LNCAP (cell line): ENCODE measurements around the gene UBTF.

Experiments used
- TF ChIP-seq, protein P1 (sequence below): fragments of 450-650 bp; IDR thresholded peaks from 2 replicates; pipeline ENCODE4 v1.5.1; 2017; ENCODE audit warnings: mild to moderate bottlenecking

UBTF gene

DNA sequence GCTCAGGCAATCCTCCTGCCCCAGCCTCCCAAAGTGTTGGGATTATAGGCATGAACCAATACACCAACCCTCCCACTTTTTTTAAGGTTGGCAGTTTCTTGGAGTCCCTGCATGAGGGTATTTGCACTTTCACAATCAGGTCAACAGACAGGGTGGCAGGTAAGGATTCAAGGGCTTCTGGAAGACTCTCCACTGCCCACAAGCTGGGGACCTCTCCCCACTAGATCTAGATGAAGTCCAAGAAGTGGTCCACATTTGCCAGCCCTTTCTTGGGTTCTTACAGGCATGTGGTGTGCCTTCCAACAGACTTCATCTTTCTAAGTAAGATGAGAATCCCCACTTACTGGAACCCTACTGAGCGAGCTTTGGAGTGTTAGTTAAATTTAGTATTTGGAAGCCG, 45.0 kb downstream of the UBTF start:
- TF ChIP-seq, protein P1, sequence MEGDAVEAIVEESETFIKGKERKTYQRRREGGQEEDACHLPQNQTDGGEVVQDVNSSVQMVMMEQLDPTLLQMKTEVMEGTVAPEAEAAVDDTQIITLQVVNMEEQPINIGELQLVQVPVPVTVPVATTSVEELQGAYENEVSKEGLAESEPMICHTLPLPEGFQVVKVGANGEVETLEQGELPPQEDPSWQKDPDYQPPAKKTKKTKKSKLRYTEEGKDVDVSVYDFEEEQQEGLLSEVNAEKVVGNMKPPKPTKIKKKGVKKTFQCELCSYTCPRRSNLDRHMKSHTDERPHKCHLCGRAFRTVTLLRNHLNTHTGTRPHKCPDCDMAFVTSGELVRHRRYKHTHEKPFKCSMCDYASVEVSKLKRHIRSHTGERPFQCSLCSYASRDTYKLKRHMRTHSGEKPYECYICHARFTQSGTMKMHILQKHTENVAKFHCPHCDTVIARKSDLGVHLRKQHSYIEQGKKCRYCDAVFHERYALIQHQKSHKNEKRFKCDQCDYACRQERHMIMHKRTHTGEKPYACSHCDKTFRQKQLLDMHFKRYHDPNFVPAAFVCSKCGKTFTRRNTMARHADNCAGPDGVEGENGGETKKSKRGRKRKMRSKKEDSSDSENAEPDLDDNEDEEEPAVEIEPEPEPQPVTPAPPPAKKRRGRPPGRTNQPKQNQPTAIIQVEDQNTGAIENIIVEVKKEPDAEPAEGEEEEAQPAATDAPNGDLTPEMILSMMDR: no peak

DNA sequence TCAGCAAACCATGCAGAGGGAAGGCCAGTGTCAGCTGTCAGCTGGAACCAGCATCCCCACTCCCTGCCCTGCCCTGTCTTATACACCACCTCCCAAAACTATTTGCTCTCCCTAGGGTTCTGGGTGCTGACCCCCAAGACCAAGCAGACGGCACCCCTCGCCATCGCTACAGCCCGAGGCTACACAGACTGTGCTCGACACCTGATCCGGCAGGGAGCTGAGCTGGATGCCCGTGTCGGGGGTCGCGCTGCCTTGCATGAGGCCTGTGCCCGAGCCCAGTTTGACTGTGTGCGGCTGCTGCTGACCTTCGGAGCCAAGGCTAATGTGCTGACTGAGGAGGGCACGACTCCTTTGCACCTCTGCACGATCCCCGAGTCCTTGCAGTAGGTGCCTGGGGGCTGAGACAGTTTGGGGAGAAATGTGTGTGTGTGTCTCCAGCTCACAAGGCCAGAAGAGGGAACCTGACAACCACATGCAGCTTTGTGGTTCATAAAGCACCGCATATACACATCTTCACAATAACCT, 47.5 kb downstream of the UBTF start:
- TF ChIP-seq, protein P1: no peak

DNA sequence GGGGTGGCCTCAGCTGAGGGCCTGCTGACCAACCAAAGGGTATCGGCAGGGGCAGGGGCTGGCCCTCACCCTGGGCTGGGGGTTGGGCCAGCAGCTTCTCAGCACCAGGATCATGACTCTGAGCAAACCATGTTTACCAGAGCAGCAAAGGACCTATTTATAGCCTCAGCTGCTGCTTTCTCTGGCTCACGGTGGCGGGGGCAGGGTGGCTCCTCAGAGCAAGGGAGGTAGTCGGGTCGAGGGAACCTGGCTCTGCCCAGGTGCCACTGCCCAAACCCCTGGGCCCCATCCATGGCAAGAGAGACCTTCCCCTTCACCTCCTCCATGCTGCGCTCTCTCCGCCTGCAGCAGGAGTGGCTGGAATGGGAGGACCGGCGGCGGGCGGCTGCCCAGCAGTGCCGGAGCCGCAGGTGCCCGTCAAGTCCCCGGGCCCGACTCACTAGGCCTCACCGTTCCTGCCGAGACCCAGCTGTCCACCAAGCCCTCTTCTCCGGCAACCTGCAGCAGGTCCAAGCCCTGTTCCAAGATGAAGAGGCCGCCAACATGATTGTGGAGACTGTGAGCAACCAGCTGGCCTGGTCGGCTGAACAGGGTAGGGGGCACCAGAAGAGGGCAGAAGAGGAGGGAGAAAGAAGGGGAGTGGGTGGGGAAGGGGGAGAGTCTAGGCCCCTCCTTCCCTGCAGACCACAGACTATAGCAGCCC, 48.8 kb downstream of the UBTF start, which contains the start of gene ASB16:
Gene ASB16 (plus strand): TSS at position 206 of the 703 bp plus-strand sequence. CDS start 86 bp downstream, at position 292.
- TF ChIP-seq, protein P1: no peak

DNA sequence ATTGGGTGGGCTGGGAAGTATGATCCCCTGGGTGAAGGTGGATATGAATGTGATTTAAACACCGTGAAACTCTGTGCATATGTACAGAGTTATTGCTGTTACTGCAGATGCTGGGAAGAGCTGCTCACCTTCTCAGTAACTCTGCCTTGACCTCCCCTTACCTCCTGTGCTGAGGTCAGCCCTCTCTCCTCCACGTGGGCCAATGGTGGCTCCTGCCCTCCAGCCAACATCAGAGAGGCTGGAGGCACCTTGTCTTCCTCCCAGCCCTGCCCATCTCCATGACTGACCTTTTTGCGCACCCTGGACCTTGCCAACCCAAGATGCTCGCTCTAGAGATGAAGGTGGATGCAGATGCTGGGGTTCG, 49.4 kb downstream of the UBTF start:
- TF ChIP-seq, protein P1: no peak

DNA sequence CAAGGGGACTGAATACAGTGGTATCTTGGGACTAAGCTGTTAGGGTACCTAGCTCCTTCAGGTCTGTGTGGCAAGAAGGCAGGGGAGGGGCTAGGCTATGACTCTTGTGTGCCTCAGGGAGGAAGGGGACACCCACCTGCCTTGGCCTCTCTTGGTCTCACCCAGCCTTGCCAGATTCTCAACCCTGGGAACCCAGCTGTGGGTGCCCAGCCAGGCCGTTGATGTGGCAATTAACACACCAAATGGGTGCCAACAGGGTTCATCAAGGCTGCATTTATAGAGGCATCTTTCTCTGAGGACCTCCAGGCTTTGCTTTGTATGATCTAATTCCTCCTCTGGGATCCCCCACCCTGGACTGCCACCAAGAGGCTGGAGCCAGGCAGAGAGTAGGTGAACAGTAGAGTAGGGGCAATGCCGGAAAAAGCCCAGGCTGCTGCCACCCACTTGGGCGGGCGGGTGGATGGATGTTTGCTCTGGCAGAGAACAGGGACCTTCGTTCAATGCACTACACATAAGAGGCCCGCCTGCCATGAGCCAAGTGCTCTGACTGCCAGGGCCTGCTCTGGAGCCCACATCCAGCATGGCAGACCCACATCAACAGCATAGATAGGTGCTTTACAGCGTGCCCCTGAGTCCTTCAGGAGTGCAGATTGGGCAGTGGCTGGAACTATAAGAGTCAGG, 52.2 kb downstream of the UBTF start:
- TF ChIP-seq, protein P1: no peak

DNA sequence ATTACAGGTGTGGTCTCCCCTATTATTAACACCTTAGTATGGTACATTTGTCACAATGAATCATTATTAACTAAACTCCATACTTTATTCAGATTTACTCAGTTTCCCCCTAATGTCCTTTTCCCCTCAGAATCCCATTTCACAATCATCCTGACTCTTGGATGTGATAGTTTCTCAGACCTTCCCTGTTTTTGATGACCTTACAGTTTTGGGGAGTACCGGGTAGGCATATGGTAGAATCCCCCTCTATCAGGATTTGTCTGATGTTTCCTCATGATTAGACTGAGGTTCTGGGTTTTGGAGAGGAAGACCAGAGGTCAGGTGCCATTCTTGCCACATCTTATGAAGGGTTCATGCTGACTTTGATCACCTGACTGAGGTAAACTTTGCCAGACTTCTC, 55.0 kb downstream of the UBTF start:
- TF ChIP-seq, protein P1: no peak

DNA sequence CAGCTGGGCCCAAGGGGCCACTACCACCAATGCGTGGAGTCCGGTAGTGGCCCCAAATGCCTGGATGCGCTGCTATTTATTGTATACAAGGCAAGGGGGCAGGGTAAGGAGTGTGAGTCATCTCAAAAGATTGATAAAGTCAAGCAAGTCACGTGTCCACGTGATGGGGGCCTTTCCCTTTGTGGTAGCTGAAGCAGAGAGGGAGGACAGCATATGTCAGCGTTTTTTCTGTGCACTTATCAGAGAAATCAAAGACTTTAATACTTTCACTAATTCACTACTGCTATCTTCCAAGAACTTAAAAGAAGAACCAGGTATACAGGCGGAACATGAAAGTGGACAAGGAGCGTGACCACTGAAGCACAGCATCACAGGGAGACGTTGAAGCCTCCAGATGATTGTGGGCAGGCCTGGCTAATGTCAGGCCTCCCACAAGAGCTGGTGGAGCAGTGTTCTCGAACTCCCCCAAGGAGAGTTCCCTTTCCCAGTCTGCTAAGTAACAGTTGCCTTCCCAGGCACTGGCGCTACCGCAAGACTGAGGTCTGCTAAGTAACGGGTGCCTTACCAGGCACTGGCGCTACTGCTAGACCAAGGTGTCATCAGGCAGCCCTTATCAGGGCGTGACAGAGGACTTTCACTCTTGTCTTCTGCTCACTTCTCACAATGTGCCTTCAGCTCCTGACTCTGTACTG, 59.8 kb downstream of the UBTF start:
- TF ChIP-seq, protein P1: no peak
